GM18907 (cell line): ENCODE data around the gene JAK2.

ENCODE experiments used
- ATAC-seq: cut with Tn5 transposase; IDR thresholded peaks from one replicate; pipeline ENCODE4 v1.9.1; 2021; ENCODE audit warnings: mild to moderate bottlenecking, moderate library complexity; ENCODE audit not compliant: unreplicated experiment

JAK2 gene

DNA sequence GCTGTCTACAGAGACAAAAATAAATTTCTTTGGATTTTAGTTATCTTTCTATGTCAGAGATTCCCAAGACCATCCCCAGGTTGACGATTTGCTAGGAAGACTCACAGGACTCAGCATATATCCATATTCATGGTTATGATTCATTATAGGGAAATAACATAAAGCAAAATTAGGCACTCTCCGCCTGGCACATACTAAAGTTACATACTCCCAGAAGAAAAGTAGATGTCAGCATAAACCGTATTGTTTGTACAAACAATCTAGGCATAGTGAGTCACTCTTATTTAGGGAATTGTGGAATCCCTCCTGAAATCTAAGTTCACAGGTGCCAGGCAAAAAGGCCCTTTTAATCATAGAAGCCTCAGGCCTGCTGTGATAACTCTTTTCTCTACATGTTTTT lies 137.4 kb downstream of the JAK2 start:
- no peak for ATAC-seq

DNA sequence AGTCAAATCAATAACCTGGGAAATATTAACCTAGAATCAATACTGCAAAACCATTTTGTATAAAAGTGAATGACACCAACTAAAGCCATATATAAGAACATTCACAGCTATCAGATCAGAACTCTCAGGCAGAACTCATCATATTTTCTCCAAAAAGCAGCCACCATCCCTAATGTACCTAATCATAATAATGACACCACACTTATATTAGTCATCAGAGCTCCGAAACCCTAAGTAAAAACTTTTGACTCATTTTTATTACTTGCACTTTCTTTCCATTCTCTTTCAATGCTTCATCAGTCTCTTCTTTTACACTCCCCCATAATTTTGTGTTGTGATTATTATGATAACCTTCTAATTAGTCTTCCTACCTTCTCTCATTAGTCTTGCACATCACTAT lies 155.1 kb downstream of the JAK2 start:
- no peak for ATAC-seq

DNA sequence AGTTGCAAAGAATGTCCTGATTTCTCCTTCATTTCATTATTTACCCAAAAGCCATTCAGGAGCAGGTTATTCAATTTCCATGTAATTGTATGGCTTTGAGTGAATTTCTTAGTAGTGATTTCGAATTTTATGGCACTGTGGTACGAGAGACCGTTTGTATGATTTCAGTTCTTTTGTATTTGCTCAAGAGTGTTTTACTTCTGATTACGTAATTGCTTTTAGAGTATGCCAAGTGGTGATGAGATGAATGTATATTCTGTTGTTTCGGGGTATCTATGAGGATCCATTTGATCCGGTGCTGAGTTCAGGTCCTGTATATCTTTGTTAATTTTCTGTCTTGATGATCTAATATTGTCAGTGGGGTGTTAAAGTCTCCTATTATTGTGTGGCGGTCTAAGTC lies 159.1 kb downstream of the JAK2 start:
- no peak for ATAC-seq

DNA sequence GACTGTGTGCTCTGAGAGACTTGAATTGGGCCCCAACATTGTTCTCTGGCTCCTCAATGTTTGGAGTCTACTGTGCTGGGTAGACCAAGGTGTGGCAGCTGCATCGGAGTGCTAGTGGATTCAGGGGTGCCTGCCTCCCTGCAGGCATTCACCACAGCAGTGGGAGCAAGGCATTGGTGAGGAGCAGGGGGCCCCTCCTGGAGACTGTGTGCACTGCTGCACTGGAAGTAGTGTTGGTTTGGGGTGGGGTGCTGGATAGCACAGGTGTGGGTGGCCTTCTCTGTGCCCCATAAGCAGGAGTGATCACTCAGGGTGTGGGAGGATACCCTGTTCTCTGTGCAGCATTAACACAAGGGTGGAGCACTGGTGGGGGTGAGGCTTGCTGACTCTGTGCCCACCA lies 161.2 kb downstream of the JAK2 start:
- no peak for ATAC-seq
